NB4 (cell line): ENCODE results near the gene KLHL8.

Source experiments
- DNase-seq: peaks from one replicate; pipeline ENCODE4 v3.0.0; 2010; ENCODE audit warnings: low read depth
- H3K4me3 ChIP-seq: one replicate; pipeline ENCODE4 v1.5.1; 2011; ENCODE audit warnings: mild to moderate bottlenecking, low read depth, low read length, moderate library complexity
- CTCF ChIP-seq: IDR thresholded peaks from one replicate; pipeline ENCODE4 v1.5.1; 2012; ENCODE audit warnings: low read depth, low read length
- MAX ChIP-seq: IDR thresholded peaks from 2 replicates; pipeline ENCODE4 v1.6.1; 2011; ENCODE audit warnings: low read depth, low read length
- MYC ChIP-seq: IDR thresholded peaks from 2 replicates; pipeline ENCODE4 v1.6.1; 2011; ENCODE audit warnings: low read depth, low read length
- POLR2A ChIP-seq: IDR thresholded peaks from 2 replicates; pipeline ENCODE4 v1.6.1; 2011; ENCODE audit warnings: mild to moderate bottlenecking; ENCODE audit not compliant: insufficient read length; ENCODE audit errors: extremely low read depth

The KLHL8 gene

GRCh38 chr4:87243426-87244053, 23.1 kb upstream of the KLHL8 start:
- TF ChIP-seq MAX, result no peak
- TF ChIP-seq POLR2A, result no peak
- TF ChIP-seq MYC, result no peak
- TF ChIP-seq CTCF, result no peak
- DNase-seq, result no peak
- no peak overlapping the region for H3K4me3 ChIP-seq

- no peak for DNase-seq
- no peak overlapping the region for H3K4me3 ChIP-seq
- no peak for TF ChIP-seq MAX
- TF ChIP-seq MYC, result no peak
- TF ChIP-seq POLR2A, result no peak
- TF ChIP-seq CTCF, result no peak
These were observed 20.9 kb upstream of the KLHL8 start for GRCh38 chr4:87241336-87241735.

- no peak for DNase-seq
- H3K4me3 ChIP-seq, result no peak overlapping the region
- TF ChIP-seq POLR2A (no peak), CTCF (no peak), MAX (no peak)
These were observed 19.9 kb upstream of the KLHL8 start for GRCh38 chr4:87240341-87240740.

- H3K4me3 ChIP-seq, result no peak overlapping the region
- TF ChIP-seq MAX, result no peak
- TF ChIP-seq MYC, result no peak
- no peak for TF ChIP-seq POLR2A
- no peak for TF ChIP-seq CTCF
- no peak for DNase-seq
These were observed 19.4 kb upstream of the KLHL8 start for GRCh38 chr4:87239821-87240220.

- DNase-seq, result no peak
- no peak for TF ChIP-seq MYC
- TF ChIP-seq MAX, result no peak
- no peak for TF ChIP-seq CTCF
- TF ChIP-seq POLR2A, result no peak
These were observed 18.8 kb upstream of the KLHL8 start for GRCh38 chr4:87239194-87239593.

GRCh38 chr4:87236861-87237260, 16.4 kb upstream of the KLHL8 start:
- TF ChIP-seq MAX (no peak), MYC (no peak), CTCF (no peak), POLR2A (no peak)
- no peak overlapping the region for H3K4me3 ChIP-seq
- no peak for DNase-seq

More at GRCh38 chr4:87239194-87239593, 18.8 kb upstream of the KLHL8 start:
- no peak overlapping the region for H3K4me3 ChIP-seq
